Measurements from ENCODE around the gene ZFAND3.

The ZFAND3 gene

DNA sequence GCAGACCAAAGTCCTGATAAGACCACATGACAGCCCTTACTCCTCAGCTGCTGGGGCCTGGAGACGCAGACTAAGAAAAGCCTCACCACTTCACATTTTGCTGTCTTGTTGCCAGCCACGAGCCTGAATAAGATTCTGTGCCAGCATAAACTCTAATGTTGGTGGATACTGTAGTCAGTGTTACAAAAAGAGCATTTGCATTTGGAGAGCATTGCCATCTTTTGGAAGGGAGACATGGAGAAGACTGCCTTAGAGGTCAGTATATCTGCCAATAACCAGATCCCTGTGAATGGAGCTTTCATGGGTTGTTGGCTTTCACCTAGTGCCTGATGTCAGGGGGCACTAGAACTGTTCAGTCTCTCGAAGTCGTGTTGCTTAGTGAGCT is 315.2 kb downstream of the ZFAND3 start:
- no peak for DNase-seq (ENCODE audit: low read depth)

DNA sequence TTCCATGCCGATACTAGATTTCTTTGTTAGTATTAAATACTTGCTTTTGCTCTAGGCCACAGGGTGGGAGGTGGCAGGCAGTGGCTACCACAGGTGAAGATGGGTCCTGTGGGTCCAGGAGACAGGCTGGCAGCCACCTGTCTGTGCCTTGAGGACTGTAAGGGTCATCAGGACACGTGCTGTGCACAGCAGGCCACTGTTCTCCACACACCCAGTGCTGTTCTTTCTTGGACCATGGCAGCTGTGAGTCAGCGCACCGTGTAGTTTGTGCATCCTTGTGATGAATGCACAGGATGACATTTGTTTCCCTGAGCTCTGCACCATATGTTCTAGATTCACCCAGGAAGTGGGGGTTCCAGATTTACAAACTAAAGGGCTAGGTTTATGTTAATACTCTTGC is 317.0 kb downstream of the ZFAND3 start:
- DNase-seq (ENCODE audit: low read depth), result no peak

DNA sequence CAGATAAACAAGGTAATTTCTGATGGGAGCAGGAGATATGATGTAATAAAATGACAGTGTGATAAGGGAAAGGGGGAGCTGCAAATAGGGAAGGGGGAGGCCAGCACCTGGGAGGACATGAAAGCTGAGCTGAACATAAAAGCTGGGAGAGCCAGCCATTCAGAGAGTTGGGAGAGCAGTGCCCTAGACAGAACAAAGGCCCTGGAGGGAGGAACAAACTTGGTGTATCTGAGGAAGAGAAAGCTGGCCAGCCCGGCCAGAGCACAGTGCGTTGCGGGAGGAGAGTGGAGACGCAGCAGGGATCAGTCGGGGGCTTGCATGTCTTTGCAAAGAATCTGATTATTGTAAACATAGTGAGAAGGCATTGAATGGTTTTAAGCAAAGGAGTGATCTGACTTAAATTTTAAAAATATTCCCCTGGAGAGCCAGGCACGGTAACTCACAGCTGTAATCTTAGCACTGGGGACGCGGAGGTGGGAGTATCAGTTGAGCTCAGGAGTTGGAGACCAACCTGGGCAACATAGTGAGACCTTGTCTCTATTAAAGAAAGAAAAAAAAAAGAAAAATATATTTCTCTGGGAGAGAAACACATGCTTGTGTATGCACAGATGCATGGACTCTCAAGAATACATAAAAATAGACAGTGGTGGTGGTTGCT is 318.2 kb downstream of the ZFAND3 start:
- no peak for DNase-seq (ENCODE audit: low read depth)

DNA sequence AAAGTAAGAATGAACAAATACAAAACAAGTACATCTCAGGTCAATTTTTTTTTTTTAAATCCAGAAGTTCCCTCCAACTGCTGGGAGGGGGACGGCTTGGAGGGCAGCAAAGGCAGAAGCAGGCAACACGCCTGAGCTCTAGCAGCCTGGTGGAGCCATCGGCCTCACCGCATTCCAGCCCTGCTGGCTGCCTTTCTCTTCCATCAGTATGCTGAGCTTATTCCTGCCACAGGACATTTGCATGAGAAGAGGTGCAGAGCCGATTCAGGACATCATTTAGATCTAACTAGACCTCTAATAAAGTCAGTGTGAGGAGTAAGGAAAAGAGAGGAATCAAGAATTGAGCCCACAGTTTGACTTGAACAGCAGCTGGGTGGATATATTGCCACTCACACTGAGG is 318.8 kb downstream of the ZFAND3 start:
- DNase-seq (ENCODE audit: low read depth), result no peak

DNA sequence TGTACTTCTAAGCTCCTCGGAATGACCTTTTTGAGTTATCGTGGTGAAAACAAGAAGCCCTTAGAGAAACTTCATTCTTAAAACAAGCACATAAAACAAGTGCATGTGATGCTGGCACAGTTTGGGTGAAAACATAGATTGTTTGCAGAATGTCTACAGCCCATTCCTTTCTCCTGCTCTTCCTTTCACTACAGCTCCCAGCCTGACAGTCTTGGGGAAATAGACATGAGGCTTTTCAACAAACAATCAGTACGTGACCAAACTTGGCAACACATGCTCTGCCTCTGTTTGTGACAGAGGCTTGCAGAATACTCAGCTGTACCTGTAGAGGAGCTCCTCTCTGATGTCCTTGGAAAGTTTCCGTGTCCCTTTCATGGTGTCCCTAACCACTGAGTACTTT is 321.6 kb downstream of the ZFAND3 start:
- no peak for DNase-seq (ENCODE audit: low read depth)

DNA sequence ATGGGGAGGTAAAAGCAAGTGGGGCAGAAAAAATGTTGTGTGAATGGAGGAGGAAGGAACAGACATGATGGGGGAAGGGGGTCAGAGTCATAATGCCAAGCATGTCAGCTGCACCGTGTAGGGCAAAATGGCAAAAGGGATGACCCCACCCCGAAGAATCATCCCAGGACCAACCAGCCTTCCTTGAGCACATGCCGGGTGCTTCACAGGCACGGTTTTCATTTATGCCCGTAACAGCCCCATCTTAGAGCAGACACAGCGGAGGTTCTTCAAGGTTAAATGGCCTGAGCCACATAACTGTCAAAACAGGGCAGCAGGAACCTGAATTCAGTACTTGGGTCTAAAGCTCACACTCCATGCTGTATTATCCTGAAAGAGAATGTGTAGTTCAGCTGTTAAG is 322.2 kb downstream of the ZFAND3 start:
- no peak for DNase-seq (ENCODE audit: low read depth)

DNA sequence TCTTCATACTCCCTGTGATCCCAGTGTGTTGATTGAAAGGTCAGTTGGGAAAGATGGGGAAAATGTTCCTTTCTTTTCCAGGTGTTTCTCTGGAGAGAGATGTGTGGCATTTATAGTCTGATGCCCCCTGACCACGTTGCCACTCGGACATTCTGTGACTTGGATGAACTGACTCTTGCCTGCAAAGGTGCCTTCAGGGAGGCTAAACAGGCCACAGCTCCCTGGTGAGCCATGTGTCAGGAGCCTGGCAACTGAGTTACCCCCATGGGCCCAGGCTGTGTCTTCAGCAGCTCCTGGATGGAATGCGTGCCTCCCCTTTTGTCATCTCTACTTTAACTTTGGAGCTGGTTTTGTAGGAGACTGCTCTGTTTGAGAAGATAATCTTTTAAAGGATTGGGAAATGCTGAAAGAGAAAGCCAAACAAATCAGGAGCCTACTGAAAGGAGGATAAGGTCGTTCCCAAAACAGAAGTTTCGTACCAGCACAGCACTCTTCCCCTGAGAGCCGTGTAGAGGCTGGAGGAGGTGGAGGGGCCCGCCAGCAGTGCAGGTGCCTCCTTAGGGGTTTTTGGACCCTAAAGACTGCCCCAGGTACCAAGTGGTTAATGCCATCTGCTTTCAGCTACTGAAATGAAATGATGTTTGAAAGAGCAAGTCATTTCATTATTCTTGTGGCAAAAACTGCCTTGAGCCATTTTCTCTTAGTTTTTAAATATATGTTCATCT is 322.8 kb downstream of the ZFAND3 start:
- no peak for DNase-seq (ENCODE audit: low read depth)

DNA sequence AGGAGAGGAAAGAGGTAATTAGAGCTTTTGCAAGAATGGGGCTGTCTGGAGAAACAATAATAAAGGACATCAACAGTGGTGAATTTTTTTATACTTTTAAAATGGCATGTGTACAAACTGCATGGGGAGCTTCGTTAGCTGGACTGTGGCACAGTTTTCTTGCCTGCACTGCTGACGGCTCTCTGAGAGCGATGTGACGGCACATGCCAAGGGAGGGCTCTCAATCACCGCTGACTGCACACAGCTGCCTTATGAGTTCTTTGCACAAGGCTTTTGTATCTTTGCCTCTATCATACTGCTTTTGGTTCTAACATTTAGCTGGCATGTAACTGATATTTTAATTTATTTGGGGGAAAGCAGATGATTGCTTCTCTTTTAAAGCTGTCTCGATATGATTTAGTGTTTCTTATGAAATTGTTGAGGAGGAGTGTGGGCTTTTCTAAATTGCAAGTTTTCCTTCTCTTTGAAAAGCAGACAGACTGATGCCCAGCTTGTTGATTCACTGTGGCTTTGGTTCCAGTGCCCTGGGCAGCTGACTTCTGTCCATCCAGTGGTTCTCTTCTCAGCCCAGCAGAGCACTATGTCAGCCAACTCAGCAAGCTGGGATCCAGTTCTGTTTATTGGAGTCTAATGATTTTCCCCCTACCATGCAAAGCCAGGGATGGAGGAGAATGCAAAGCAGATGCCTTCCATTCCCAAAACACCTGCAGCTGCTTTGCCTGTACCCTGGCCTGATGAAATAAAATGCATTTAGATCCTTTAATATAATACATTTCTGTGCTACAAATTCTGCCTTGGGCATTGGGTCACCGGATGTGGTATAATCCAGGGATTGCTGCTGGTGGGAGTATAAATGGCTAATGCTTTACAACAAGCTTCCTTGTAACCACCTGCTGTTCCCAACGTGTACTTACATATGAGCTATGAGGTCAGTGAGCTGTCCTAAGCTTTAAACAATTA is 323.9 kb downstream of the ZFAND3 start:
- no peak for DNase-seq (ENCODE audit: low read depth)

DNA sequence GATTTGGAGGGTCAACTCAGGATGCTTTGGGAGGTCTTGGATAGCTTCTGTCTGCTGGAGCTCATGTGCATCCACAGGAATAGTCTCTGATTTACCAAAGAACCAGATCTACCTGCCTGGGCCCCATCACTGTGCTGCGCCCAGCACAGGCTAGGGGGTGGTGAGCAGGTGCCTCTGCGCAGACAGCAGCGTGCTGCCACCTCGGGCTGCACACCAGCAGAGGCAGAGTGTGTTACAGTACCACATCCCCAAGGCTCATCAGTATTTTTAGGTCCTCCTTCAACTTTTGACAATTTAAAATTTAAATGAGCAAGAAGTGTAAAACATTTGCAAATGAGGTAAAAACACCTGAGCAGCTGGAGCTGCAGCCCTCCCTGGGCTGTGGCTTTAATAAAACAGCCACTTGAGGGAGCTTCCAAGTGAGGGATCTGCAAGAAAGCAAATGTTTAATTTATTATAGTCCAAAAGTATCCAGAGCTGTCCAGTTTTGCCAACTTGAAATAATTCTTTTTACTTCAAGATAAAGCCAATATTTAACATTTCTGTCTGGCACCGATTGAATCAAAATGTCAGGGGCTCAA is 324.9 kb downstream of the ZFAND3 start:
- DNase-seq (ENCODE audit: low read depth), result no peak

DNA sequence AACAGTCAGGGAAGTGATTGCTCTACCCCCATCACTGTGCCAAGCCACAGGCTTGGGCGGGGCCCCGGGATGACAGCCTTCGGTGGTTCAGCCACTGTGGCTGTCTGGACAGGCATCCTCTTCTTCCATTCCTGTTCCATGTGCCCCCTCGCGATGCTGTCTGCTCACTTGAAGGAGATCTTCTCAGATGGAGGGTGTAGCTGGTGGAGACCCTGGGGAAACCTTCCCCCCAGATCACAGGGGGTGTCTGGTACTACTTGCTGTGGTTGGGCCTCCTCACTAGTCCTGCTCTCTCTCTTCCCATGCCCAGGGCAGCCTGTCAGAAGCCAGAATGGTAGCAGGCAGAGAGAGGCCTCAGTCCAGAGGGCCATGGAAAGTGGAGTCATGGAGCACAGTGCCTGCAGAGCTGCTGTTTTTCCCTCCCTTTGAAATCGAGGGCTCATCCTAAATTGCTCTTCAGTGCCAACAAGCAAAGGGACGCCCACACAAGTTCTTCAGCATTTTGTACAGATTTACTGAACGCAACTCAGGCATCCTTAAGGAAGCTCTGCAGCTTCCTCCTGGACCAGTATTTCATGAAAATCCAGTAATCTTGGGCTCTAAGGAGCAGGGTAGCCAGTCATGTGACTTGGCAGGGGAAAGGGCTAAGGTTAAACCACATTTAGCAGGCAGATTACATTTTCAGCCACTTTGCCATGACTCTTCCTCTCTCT is 326.6 kb downstream of the ZFAND3 start:
- DNase-seq (ENCODE audit: low read depth), result no peak

DNA sequence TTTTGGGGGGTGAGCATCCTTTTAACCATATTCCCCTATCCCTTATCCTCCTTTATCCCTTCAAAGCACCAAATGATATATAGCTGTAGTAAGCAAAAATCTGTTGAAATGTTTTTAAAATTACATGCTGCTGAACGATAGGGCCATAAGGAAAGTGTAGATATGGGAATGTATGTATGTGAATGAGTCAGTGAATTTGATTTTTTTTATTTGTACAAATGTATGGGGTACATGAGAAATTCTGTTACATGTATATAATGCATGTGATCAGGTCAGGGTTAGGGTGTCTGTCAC is 327.2 kb downstream of the ZFAND3 start:
- DNase-seq (ENCODE audit: low read depth), result no peak

DNA sequence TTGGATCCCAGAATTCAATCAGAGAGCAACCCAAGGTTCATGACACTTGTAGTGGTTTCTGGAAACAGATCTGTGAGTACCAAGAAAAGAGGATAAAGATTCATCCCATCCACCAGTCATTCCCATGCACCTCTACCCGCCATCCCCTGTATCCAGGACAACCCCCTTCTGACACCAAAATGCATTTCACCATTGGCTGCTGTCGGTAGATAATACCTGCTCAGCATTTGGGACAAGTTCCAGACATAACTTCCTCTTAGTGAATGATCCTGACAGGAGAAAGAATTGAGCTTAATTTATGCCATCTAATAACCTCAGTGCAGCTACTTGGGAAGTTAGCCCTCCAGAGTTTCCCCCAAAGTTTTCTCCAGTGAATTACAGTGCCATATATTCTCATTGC is 329.1 kb downstream of the ZFAND3 start:
- DNase-seq (ENCODE audit: low read depth), result no peak

DNA sequence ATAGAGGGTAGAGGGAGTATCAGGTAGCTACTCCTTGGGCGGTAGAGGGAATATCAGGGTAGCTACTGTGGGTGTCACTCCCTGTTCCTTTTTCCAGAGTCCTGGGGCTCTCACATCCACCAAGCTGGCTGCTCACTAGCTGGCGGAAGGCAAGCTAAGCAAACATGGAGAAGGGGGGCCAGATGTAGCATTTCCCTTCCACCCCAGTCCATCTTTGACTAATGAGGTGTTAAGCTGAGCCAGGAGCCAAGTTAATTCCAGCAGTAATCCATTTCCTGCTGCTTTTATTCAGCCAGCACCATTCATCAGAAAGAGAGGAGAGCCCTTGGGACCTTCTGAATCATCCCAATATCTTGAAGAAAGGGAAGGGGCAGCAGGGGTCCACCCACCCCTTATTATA is 330.0 kb downstream of the ZFAND3 start:
- no peak for DNase-seq (ENCODE audit: low read depth)

DNA sequence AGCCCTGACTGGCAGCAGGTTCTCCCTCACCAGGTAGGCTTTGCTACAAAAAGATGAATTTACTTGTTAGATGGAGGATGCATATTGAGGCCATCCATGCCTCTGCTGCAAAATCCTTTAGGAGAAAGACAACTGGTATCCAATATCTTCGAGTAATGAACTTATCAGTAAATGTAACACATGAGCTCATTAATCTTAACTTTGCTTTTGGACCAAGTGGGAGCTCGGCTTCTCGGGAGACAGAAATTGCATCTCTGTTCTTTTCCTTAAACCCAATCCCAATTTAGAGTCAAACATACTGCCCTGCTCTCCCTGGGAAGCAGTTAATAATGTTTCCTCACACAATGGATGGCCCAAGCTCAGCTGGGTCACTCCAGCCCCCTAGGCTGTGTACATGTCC is 330.5 kb downstream of the ZFAND3 start:
- DNase-seq (ENCODE audit: low read depth), result no peak

DNA sequence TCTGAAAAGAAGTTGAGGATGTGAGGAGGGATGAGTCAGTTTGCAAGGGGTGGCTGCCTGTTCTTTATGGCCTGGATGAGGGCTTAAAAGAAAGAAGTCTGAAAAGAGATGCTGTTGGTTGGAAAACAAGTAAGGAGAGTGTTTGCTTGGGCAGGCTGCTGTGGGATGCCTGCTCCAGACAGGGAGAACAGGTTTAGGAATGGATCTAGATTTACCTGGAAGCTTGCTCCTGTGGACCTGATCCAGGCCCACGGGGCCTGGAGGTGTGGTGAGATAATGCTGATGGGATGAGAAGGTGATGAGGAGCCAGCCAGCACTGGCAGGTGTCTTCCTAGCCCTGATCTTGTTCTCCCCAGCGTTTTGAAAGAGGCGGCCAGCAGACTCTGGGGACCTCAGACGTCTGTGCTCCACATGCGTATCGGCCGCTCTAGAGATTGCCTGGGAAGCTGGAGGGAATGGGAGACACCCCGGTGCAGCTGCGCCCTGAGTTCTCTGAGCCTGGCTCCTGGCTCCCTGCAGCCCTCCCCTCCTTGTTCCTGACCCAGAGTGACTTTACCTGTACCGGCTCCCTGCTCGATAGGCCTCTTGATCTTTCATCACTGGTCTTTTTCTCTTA is 331.3 kb downstream of the ZFAND3 start:
- no peak for DNase-seq (ENCODE audit: low read depth)

DNA sequence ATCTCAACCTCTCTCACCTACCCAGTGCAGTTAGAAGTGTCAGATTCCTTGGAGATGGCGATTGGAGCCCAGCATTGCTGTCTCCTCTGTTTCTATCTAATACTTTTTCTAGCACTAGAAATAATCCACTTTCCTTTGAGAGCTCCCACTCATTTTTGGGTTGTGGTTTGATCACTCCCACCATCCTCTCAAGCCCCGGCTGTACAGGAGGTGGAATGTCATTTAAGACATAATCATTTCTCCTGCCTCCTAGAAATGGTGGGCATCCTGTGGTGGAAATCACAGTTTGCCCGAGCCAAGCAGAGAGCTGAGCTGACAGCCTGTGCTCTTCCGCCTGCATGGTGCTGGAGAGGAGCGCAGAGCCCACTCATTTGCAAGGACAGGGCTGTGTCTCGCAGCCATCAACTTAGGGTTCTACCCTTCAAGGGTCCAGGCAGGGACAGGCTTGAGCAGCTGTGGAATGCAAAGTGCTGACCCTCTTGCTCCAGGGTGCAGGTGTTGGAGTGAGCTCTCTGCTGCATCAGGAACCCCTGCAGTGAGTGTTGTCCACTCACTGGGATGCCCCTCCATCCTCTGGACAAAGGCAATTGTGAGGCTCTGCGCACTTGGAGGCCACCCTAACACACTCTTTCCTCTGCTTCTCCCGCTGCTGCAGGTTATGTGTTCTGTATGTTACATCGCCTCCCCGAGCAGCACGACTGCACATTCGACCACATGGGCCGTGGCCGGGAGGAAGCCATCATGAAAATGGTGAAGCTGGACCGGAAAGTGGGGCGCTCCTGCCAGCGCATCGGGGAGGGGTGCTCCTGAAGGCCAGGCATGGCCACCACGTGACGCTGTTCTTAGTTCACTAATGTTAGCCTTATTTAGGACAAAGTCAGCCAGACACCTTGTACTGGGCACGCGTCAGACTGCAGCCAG is 332.3 kb downstream of the ZFAND3 start:
- DNase-seq (ENCODE audit: low read depth), result no peak

DNA sequence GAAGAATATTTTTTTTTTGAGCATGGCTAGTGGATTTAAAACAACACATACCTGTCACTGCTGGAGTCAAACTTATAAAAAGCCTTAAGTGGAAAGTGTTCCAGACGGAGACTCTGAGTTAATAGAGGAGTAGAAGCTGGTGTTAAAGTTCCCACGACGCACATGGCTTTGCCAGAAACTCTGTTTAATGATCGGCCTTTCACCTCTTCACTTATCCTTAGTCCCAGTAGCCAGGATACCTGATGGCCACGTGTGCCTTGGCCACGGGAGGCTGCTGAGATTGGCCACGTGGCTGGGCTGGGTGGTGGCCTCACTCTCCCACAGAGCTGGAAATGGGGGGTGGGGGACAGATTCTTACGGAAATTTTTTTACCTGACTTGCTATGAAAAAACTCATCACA is 333.1 kb downstream of the ZFAND3 start:
- DNase-seq (ENCODE audit: low read depth), result no peak

DNA sequence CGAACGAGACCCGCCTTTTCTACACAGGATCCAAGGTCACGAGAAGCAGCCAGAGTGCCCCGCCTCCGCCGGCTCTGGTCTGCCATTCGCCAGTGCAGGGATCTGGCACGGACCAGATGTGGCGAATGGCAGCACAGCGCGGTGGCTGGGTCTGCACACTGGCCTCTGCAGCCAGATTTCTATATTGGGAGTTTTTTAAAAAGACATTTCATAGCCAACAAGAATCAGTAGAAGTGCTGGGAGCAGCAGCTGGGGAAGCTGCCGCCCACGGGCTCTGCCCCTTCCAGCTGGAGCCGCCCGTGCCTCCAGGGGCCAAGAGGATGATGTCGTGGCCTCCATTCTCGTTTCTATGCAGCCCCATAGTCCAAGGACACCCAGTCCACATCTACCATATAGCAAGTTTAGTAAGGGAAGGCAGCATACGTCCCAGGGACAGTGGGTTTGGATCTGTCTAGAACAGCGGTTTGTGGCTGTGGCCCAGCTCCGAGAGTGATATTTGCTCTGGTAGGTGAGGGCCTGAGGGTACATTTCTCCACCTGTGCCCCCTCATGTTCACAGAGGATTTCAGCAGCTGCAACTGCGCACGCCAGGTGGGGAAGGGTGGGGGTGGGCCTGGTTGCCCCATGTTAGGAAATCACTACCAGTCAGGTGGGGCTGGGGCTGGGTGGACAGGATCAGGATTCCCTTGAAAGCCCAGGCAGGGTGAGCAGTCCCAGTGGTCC is 333.7 kb downstream of the ZFAND3 start:
- DNase-seq (ENCODE audit: low read depth), result no peak

DNA sequence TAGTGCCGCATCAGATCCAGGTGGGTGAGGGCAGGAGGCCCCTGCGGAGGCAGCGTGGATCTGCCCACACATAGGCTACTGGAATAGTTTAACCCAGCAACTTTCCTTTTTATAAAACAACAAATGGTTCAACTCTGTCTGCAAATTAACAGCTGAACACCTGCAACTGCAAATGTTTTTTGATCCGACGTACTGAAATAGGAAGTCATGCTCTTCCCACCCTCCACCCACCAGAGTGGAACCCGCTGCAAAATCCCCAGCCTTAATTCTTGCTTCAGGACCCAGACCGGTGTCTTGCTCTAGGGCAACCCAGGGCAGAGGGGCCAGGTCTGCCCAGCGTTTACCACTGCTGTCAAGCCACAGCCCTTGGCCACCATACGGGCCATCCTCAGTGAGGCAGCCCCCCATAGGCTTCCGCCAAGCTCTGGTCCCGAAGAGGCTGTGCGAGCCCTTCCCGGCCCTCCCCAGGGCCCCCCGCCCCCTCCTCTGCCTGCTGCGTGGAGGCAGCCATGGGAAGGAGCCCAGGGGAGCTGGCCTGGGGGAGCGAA is 334.3 kb downstream of the ZFAND3 start:
- no peak for DNase-seq (ENCODE audit: low read depth)

DNA sequence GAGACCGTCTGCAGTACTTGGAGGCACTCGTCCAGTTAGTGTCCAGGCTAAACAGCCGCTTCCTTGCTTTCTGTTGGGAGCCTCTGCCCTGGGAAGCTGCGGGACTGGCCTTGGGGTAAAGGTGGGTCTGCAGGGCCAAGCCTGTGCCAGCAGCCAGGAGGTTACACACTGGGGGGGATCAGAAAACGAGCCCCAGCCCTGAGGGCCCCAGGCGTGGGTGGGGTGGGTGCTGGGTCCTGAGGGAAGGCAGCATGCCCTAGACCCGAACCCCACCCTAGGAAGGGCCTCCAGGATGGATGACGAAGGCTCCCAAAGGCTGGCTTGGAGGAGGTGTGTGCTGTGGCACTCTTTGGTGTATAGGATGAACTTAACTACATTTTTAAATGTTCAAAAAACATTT is 335.2 kb downstream of the ZFAND3 start:
- no peak for DNase-seq (ENCODE audit: low read depth)
